SHP77 treated with DMSO at 0.1 percent for 48 hours (cell line): ENCODE results near the gene GCN1.

Source experiments
- DNase-seq: peaks from one replicate; lab custom pipeline; 2025; lab: John Stamatoyannopoulos, UW

Gene GCN1

GRCh38 chr12:120142231-120142877 lies 52.2 kb downstream of the GCN1 start:
- no peak for DNase-seq

GRCh38 chr12:120141336-120141735 lies 53.2 kb downstream of the GCN1 start:
- DNase-seq = no peak

GRCh38 chr12:120140603-120141002 lies 53.9 kb downstream of the GCN1 start:
- DNase-seq = no peak

GRCh38 chr12:120139958-120140357 lies 54.6 kb downstream of the GCN1 start:
- DNase-seq = no peak

GRCh38 chr12:120138366-120138765 lies 56.1 kb downstream of the GCN1 start:
- DNase-seq = no peak

- no peak for DNase-seq
Measured at GRCh38 chr12:120137833-120138232, 56.7 kb downstream of the GCN1 start.

- DNase-seq = no peak
Measured at GRCh38 chr12:120136093-120136770, 58.3 kb downstream of the GCN1 start.

- no peak for DNase-seq
Measured at GRCh38 chr12:120134307-120134980, 60.1 kb downstream of the GCN1 start.

GRCh38 chr12:120132863-120133385 lies 61.6 kb downstream of the GCN1 start:
- DNase-seq = no peak

- DNase-seq = no peak
Measured at GRCh38 chr12:120132054-120132836, 62.3 kb downstream of the GCN1 start.

- DNase-seq = no peak
Measured at GRCh38 chr12:120131116-120131515, 63.4 kb downstream of the GCN1 start.

GRCh38 chr12:120130011-120130410 lies 64.5 kb downstream of the GCN1 start:
- no peak for DNase-seq

GRCh38 chr12:120126635-120127005 lies 67.9 kb downstream of the GCN1 start:
- DNase-seq = no peak

- no peak for DNase-seq
Measured at GRCh38 chr12:120125792-120126634, 68.5 kb downstream of the GCN1 start.

GRCh38 chr12:120125029-120125428 lies 69.5 kb downstream of the GCN1 start:
- no peak for DNase-seq

- DNase-seq = no peak
Measured at GRCh38 chr12:120121766-120122293, 72.7 kb downstream of the GCN1 start.

- DNase-seq = no peak
Measured at GRCh38 chr12:120121343-120121742, 73.2 kb downstream of the GCN1 start.

- DNase-seq = no peak
Measured at GRCh38 chr12:120119271-120119973, 75.1 kb downstream of the GCN1 start.

- DNase-seq = peak; percentile 42
Measured at GRCh38 chr12:120118321-120119061, 76.0 kb downstream of the GCN1 start.

- DNase-seq = no peak
Measured at GRCh38 chr12:120117961-120118320, 76.6 kb downstream of the GCN1 start.
